ENCODE results near the gene CLCN6. TPM values are rescaled to one million over a fixed set of nuclear protein-coding genes. Genes with fewer than 3 reads are reported as not detected.

The CLCN6 gene
- total RNA-seq, 2 donors from 2014 or later: 27.5 to 31.5 TPM

GRCh38 chr1:11874258-11874562, 68.2 kb downstream of the CLCN6 start:
- DNase-seq (ENCODE audit: low spot score) (no peak), ATAC-seq (ENCODE audit: insufficient number of reproducible peaks, low FRiP score, low read depth) (no peak)
- H3K4me3 ChIP-seq: no peak overlapping the region
- no peaks in the 10 kb centered on the region for H3K27me3 ChIP-seq (replicated peaks; ENCODE audit: insufficient read depth)
- no peaks in the 10 kb centered on the region for H3K36me3 ChIP-seq
- peaks cover 0 to 10% of the 10 kb centered on the region in 2 donors for H3K4me1 ChIP-seq (ENCODE audit: control insufficient read depth in 1 of 2, low read depth in 2 of 2)
- TF ChIP-seq, protein P1, sequence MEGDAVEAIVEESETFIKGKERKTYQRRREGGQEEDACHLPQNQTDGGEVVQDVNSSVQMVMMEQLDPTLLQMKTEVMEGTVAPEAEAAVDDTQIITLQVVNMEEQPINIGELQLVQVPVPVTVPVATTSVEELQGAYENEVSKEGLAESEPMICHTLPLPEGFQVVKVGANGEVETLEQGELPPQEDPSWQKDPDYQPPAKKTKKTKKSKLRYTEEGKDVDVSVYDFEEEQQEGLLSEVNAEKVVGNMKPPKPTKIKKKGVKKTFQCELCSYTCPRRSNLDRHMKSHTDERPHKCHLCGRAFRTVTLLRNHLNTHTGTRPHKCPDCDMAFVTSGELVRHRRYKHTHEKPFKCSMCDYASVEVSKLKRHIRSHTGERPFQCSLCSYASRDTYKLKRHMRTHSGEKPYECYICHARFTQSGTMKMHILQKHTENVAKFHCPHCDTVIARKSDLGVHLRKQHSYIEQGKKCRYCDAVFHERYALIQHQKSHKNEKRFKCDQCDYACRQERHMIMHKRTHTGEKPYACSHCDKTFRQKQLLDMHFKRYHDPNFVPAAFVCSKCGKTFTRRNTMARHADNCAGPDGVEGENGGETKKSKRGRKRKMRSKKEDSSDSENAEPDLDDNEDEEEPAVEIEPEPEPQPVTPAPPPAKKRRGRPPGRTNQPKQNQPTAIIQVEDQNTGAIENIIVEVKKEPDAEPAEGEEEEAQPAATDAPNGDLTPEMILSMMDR (IDR thresholded peaks at IDR 0.05): no peak
- no peaks in the 10 kb centered on the region for H3K9me3 ChIP-seq
- no peak overlapping the region for H3K27ac ChIP-seq

DNA sequence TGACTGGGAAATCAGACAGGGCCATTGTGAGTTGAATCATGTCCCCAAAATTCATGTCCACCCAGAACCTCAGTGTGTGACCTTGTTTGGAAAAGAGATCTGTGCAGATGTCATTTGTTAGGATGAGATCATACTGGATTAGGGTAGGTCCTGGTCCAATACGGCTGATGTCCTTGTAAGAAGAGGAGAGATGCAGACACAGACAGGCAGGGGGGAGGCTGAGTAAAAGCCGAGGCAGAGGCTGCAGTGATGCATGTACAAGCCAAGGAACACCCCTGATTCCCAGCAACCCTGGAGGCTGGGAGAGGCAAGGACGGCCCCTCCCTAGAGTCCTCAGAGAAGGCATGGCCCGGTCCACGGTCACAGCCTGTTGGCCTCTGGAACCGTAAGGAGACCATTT, 68.6 kb downstream of the CLCN6 start:
- H3K9me3 ChIP-seq: no peaks in the 10 kb centered on the region
- no peaks in the 10 kb centered on the region for H3K36me3 ChIP-seq
- TF ChIP-seq, protein P1 (IDR thresholded peaks at IDR 0.05): no peak
- H3K27me3 ChIP-seq (replicated peaks; ENCODE audit: insufficient read depth): no peaks in the 10 kb centered on the region
- no peak overlapping the region for H3K4me3 ChIP-seq
- DNase-seq (ENCODE audit: low spot score): no peak
- ATAC-seq (ENCODE audit: insufficient number of reproducible peaks, low FRiP score, low read depth): no peak
- peaks cover 0 to 10% of the 10 kb centered on the region in 2 donors for H3K4me1 ChIP-seq (ENCODE audit: control insufficient read depth in 1 of 2, low read depth in 2 of 2)
- no peak overlapping the region for H3K27ac ChIP-seq

DNA sequence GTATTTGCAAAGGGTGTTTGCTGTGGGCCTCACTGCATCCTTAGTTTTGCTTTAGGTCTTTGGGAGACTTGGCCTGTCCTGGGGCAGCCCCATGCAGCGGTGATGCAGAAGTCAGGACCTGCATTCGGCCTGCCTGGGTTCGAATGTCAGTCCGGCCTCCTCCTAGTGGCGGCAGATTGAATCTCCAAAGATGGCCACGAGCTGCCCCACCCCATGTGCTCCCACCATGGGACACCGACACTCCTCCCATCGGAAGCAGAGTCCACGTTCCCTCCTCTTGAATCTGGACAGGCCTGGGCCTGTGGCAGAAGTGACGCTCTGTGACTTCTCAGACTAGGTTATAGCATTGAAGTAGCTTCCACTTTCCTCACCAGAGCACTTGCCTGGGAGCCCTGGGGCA, 69.1 kb downstream of the CLCN6 start:
- no peaks in the 10 kb centered on the region for H3K36me3 ChIP-seq
- TF ChIP-seq, protein P1 (IDR thresholded peaks at IDR 0.05): no peak
- H3K4me3 ChIP-seq: no peak overlapping the region
- H3K27ac ChIP-seq: no peak overlapping the region
- H3K27me3 ChIP-seq (replicated peaks; ENCODE audit: insufficient read depth): no peaks in the 10 kb centered on the region
- ATAC-seq (ENCODE audit: insufficient number of reproducible peaks, low FRiP score, low read depth): no peak
- H3K4me1 ChIP-seq (ENCODE audit: control insufficient read depth in 1 of 2, low read depth in 2 of 2): peaks cover 0 to 15% of the 10 kb centered on the region in 2 donors
- DNase-seq (ENCODE audit: low spot score): no peak
- H3K9me3 ChIP-seq: no peaks in the 10 kb centered on the region

DNA sequence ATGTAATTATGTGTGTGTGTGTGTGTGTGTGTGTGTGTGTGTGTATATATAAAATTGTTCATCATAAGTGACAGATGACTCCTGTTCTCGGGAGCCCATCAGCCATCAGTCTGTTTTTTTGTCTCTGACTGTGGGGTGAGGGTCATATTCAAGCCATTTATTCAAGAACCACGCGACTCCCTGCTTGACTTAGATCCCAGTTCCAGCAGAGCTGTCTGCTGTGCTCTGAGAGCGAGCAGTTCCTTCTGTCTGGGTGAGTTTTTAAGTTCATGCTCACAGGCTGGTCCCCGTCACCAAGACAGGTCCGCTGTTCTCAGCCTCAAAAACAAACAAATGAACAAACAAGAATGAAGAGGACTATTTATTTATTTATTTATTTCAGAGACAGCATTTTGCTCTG, 71.1 kb downstream of the CLCN6 start:
- no peaks in the 10 kb centered on the region for H3K27me3 ChIP-seq (replicated peaks; ENCODE audit: insufficient read depth)
- ATAC-seq (ENCODE audit: insufficient number of reproducible peaks, low FRiP score, low read depth) (no peak), DNase-seq (ENCODE audit: low spot score) (no peak)
- H3K36me3 ChIP-seq: no peaks in the 10 kb centered on the region
- no peaks in the 10 kb centered on the region for H3K9me3 ChIP-seq
- TF ChIP-seq, protein P1 (IDR thresholded peaks at IDR 0.05): no peak
- peaks cover 0 to 25% of the 10 kb centered on the region in 2 donors for H3K4me1 ChIP-seq (ENCODE audit: control insufficient read depth in 1 of 2, low read depth in 2 of 2)
- no peak overlapping the region for H3K27ac ChIP-seq
- no peak overlapping the region for H3K4me3 ChIP-seq

DNA sequence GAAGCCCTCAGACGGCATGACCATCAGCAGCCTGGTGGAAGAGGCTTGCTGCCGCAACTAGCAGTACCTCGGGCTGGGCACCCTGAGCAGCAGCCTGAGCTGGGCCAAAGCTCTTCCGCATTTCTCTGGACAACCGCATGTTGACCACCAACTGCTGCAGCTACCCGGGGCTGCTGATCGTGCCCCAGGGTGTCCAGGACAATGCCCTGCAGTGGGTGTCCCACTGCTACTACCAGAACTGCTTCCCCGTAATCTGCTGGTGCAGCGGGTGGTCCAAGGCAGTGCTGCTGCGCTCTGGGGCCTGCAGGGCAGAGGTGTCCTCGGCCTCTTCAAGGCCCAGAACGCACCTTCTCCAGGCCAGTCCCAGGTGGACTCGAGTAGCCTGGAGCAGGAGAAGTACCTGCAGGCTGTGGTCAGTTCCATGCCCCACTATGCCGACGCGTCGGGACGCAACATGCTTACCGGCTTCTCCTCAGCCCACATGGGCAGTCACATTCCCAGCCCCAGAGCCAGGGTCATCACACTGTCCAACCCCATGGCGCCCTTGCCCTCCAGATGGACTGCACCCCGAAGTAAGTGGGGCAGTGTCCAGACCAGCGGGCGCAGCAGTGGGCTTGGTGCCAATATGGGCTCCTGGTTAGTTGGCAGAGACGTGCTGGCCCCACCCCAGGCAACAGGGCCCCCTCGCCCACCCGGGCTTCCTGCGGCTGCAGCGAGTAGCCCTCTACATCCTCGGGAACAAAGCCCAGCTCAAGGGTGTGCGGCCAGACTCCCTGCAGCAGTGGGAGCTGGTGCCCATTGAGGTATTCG, 72.3 kb downstream of the CLCN6 start:
- no peak for DNase-seq (ENCODE audit: low spot score)
- ATAC-seq (ENCODE audit: insufficient number of reproducible peaks, low FRiP score, low read depth): no peak
- H3K4me1 ChIP-seq (ENCODE audit: control insufficient read depth in 1 of 2, low read depth in 2 of 2): peaks cover 0 to 25% of the 10 kb centered on the region in 2 donors
- no peak overlapping the region for H3K4me3 ChIP-seq
- H3K27ac ChIP-seq: no peak overlapping the region
- H3K9me3 ChIP-seq: no peaks in the 10 kb centered on the region
- H3K27me3 ChIP-seq (replicated peaks; ENCODE audit: insufficient read depth): no peaks in the 10 kb centered on the region
- TF ChIP-seq, protein P1 (IDR thresholded peaks at IDR 0.05): no peak
- H3K36me3 ChIP-seq: no peaks in the 10 kb centered on the region

Measured in thoracic aorta (tissue), 2 donors.